22Rv1 (cell line): ENCODE measurements around the gene MZF1.
A peak's percentile ranks its signal among the peaks of the same experiment; 100 is the strongest.
"Not testable (repeated sequence)": the region's sequence is repeated elsewhere in the genome, so short reads cannot be mapped to it uniquely, and the experiment has no call there.

ENCODE experiments used
- ZFX ChIP-seq: fragments of 450-650 bp; IDR thresholded peaks from 2 replicates; pipeline ENCODE4 v1.6.1; 2017; ENCODE audit warnings: antibody characterized with exemption, borderline replicate concordance
- TF ChIP-seq, protein P1 (sequence below): fragments of 450-650 bp; IDR thresholded peaks from 2 replicates; pipeline ENCODE4 v1.5.1; 2017; ENCODE audit warnings: mild to moderate bottlenecking

DNA sequence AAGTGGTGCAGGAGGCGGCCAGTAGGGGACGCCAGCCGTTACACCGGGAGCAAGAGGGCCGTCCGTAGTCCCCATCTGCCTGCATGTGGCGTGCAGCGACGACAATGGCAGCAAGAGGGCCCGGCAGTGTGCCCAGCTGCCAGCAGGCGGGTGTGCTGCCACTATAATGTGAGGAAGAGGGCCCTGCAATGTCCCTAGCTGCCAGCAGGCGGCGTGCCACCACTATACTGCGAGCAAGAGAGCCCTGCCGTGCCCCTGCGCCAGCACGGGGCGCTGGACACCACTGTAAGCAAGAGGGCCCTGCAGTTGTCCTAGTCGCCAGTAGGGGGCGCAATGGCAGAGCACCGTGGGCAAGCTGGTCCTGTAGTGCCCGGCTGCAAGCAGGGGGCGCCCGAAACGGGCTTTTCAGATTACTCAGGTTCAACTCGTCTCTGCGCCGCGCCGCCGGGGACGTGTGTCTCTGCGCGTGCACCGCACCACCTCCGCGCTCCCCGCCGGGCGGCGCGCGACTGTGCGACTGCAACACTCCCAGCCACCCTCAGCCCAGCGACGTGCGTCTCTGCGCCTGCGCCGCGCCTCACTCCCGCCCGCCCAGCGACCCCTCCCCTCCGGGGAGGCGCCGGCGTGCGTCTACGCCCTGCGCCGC, 33.2 kb upstream of the MZF1 start:
- TF ChIP-seq, protein P1, sequence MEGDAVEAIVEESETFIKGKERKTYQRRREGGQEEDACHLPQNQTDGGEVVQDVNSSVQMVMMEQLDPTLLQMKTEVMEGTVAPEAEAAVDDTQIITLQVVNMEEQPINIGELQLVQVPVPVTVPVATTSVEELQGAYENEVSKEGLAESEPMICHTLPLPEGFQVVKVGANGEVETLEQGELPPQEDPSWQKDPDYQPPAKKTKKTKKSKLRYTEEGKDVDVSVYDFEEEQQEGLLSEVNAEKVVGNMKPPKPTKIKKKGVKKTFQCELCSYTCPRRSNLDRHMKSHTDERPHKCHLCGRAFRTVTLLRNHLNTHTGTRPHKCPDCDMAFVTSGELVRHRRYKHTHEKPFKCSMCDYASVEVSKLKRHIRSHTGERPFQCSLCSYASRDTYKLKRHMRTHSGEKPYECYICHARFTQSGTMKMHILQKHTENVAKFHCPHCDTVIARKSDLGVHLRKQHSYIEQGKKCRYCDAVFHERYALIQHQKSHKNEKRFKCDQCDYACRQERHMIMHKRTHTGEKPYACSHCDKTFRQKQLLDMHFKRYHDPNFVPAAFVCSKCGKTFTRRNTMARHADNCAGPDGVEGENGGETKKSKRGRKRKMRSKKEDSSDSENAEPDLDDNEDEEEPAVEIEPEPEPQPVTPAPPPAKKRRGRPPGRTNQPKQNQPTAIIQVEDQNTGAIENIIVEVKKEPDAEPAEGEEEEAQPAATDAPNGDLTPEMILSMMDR = peak; percentile 54
- TF ChIP-seq ZFX = not testable (repeated sequence)
